Measurements from ENCODE around the gene FBXO28. TPM values are rescaled to one million over a fixed set of nuclear protein-coding genes. Genes with fewer than 3 reads are reported as not detected.

FBXO28 gene
- total RNA-seq, 2 donors from 2014 or later: 29.0 to 40.0 TPM

GRCh38 chr1:224080115-224080774, 33.7 kb upstream of the FBXO28 start:
- Histone ChIP-seq H3K27ac (no peak overlapping the region), H3K36me3 (no peaks in the 10 kb centered on the region), H3K9me3 (no peaks in the 10 kb centered on the region), H3K27me3 (replicated peaks; ENCODE audit: insufficient read depth) (no peaks in the 10 kb centered on the region), H3K4me1 (replicated peaks) (no peaks in the 10 kb centered on the region), H3K4me3 (no peak overlapping the region)
- no peak for DNase-seq (ENCODE audit: low spot score)
- WGBS: 33% methylated on average over 9 of the region's 9 CpGs
- intact Hi-C loops (cut with DNase I): no loop called here
- TF ChIP-seq CTCF (IDR thresholded peaks at IDR 0.05) (no peak), POLR2AphosphoS5 (IDR thresholded peaks at IDR 0.05) (peak; percentile 45)

DNA sequence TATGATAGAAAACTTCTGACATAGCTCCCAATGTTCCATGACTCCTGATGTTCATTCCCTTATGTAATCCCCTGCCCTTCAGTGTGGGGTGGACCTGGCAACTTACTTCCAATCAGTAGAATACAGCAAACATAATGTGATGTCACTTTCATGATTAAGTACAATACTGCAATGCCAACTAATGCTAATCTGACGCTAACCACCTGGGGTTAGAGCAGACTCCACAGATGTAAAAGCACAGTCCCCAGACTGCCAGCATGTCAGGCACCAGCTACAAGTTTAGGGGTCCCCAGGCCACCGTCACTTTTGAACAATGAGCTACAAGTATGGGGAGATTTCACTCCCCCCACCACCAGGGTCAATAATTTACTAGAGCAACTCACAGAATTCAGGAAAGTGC, 32.3 kb upstream of the FBXO28 start:
- no peak for TF ChIP-seq CTCF (IDR thresholded peaks at IDR 0.05)

DNA sequence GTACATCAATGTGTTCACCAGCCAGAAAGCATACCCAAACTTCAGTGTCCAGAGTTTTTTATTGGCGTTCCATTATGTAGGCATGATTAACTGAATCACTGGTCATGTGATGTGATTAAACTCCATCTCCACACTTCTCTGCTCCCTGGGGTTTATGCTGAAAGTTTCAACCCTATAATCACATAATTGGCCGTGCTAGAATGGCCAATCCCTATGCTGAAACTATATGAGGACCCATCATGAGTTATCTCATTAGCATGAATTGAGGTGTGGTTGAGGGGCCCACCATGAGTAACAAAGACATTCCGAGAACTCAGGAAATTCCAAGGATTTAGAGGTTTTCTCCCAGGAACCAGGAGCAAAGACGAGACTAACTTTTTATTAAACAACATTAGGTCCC, 31.8 kb upstream of the FBXO28 start:
- H3K36me3 ChIP-seq: no peaks in the 10 kb centered on the region
- intact Hi-C loops (cut with DNase I): no loop called here
- 92% methylated on average over 4 of the region's 4 CpGs for WGBS
- H3K9me3 ChIP-seq: no peaks in the 10 kb centered on the region
- no peak overlapping the region for H3K4me3 ChIP-seq
- no peak overlapping the region for H3K27ac ChIP-seq
- TF ChIP-seq POLR2AphosphoS5 (IDR thresholded peaks at IDR 0.05) (no peak), POLR2A (IDR thresholded peaks at IDR 0.05) (no peak), CTCF (IDR thresholded peaks at IDR 0.05) (no peak)
- no peak for DNase-seq (ENCODE audit: low spot score)
- no peaks in the 10 kb centered on the region for H3K27me3 ChIP-seq (replicated peaks; ENCODE audit: insufficient read depth)
- no peaks in the 10 kb centered on the region for H3K4me1 ChIP-seq (replicated peaks)

More for the DNA sequence above, 32.3 kb upstream of the FBXO28 start:
- H3K36me3 ChIP-seq: no peaks in the 10 kb centered on the region
- DNase-seq (ENCODE audit: low spot score): no peak
- H3K27me3 ChIP-seq (replicated peaks; ENCODE audit: insufficient read depth): no peaks in the 10 kb centered on the region
- intact Hi-C loops (cut with DNase I): no loop called here
- H3K9me3 ChIP-seq: no peaks in the 10 kb centered on the region
- 93% methylated on average over 2 of the region's 2 CpGs for WGBS
- no peak overlapping the region for H3K27ac ChIP-seq
- H3K4me3 ChIP-seq: no peak overlapping the region
- no peaks in the 10 kb centered on the region for H3K4me1 ChIP-seq (replicated peaks)

- intact Hi-C loops (cut with DNase I): no loop called here
- Histone ChIP-seq H3K36me3 (no peaks in the 10 kb centered on the region), H3K9me3 (no peaks in the 10 kb centered on the region), H3K27me3 (replicated peaks; ENCODE audit: insufficient read depth) (no peaks in the 10 kb centered on the region), H3K27ac (no peak overlapping the region), H3K4me3 (no peak overlapping the region), H3K4me1 (replicated peaks) (no peaks in the 10 kb centered on the region)
- 79% methylated on average over 4 of the region's 4 CpGs for WGBS
- no peak for TF ChIP-seq POLR2A (IDR thresholded peaks at IDR 0.05)
- no peak for TF ChIP-seq POLR2AphosphoS5 (IDR thresholded peaks at IDR 0.05)
- no peak for TF ChIP-seq CTCF (IDR thresholded peaks at IDR 0.05)
- DNase-seq (ENCODE audit: low spot score): no peak
These were observed 29.0 kb upstream of the FBXO28 start for GRCh38 chr1:224084867-224085266.

- intact Hi-C loops (cut with DNase I): no loop called here
- DNase-seq (ENCODE audit: low spot score): no peak
- Histone ChIP-seq H3K36me3 (no peaks in the 10 kb centered on the region), H3K27me3 (replicated peaks; ENCODE audit: insufficient read depth) (no peaks in the 10 kb centered on the region), H3K4me3 (no peak overlapping the region), H3K9me3 (no peaks in the 10 kb centered on the region), H3K27ac (no peak overlapping the region), H3K4me1 (replicated peaks) (no peaks in the 10 kb centered on the region)
- 85% methylated on average over 4 of the region's 4 CpGs for WGBS
- TF ChIP-seq POLR2AphosphoS5 (IDR thresholded peaks at IDR 0.05) (no peak), POLR2A (IDR thresholded peaks at IDR 0.05) (no peak)
These were observed 28.3 kb upstream of the FBXO28 start for GRCh38 chr1:224085421-224086108.

Measured in prostate gland (tissue), 2 donors.